ACHN (cell line): Measurements from ENCODE around the gene KATNB1.

Source experiments
- DNase-seq: peaks from one replicate; pipeline ENCODE4 v3.0.0-alpha.2; 2015
- in situ Hi-C: cut with HindIII; loops from 2 replicates; pipeline ENCODE4 v1.10.0; 2017; ENCODE audit warnings: low sequenced_read_pairs, low pct_ligation_motif_present, low pct_unique_long_range_greater_than_20kb

Gene KATNB1

DNA sequence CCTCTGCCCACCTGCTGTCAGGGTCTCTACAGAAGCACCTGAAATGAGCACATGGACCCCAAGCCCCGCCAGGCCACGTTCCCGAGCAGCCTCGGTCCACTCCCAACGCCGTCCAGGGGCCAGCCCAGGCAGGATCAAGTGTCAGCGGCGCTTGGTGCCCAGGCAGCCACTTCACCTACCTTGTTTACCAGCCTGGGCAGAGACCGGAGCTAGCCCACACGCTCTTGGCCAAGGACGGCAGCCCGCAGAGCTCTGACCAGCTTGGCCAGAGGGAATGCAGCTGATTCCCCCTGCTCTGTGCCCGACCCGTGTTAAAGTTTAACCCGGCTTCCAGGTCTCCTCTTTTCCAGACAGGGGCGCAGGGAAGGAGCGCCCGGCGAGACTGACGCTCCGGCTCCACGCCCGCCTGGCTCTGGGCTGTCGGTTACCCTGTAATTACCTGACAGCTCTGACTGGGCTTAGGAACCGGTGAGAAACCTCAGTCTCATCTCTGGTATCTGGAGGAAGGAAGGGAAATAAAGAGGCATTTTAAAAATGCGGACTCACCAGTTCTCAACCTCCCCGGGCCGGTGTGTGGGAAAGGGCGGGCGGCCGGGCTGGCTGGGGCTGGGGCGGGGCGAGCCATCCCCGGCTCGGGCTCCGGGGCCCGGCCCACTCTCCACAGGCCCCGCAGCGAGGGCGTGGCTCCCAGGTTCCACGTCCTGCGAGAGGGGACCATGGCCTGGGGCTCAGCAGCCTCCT lies 62.1 kb downstream of the KATNB1 start:
- peak; percentile 92 for DNase-seq
- in situ Hi-C loops: no loop called here

GRCh38 chr16:57798267-57798810 lies 62.8 kb downstream of the KATNB1 start:
- in situ Hi-C loops: no loop called here
- DNase-seq: no peak

- DNase-seq: no peak
- in situ Hi-C loops: no loop called here
Observed at GRCh38 chr16:57798953-57799599, 63.5 kb downstream of the KATNB1 start.

DNA sequence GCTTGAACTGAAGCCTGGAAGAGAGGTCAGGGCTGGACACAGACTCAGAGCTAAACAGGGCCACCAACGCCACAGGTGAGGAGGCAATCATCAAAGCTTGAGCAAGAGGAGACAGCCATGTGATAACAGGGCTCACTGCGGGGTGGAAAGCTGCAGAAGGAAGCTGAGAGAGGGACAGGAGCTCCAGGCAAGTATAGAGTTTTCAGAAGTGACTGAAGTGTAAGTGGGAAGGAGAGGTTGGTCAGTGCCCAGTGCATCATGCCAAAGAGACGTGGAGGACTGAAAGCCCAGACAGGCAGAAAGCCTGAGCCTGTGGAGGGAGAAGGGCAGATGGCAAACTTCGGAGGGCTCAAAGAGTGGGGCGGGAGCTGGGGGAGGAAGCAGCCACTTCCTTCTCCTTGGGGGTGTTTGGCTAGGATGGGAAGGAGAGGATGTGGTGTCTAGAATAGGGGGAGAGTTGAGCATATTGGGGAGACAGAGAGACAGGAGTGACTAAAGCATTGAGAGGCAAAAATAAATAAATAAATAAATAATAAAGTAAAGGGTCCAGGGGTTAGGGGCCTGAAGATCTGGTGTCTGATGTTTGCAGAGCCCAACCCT lies 64.1 kb downstream of the KATNB1 start:
- in situ Hi-C loops: no loop called here
- DNase-seq: no peak

DNA sequence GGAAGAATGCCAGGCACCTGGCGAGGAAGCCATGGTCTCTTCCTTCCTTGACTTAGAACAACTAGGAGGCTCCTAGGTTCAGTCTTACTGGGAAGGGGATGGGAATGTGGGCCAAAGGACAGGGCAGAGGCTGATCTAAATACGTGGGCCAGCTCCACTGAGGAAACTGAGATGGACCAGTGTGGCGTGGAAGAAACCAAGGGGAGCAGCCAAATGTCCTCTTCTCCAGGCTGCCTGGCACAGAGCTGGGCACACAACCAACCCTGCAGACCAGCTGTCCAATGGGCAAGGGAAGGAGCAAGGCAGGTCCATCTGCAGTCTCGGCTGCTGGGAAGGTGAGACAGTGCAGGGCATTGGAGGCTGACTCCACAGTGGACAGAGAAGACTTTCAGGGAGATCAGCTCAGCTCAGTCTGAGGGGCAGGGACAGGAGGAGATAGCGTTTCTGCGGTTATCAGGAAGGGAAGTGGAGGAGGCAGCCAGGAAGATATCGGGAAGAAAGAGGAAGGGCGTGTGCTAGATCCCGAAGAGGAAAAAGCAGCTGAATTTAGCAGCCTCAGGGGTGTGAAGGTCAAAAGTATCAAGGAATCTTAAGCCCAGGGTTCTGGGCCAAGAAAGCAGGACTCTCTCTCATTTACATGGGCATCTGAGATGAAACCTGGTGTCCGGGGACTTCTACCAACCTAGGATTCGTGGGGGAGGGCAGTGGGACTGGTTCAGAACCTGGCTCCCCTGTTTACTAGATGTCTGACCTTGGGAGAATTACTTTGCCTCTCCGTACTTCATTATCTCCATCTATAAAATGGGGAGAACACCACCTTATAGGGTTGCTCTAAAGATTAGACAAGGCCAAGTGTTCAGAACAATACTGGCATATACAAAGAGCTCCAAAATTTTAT lies 64.9 kb downstream of the KATNB1 start:
- DNase-seq: no peak
- in situ Hi-C loops: no loop called here

DNA sequence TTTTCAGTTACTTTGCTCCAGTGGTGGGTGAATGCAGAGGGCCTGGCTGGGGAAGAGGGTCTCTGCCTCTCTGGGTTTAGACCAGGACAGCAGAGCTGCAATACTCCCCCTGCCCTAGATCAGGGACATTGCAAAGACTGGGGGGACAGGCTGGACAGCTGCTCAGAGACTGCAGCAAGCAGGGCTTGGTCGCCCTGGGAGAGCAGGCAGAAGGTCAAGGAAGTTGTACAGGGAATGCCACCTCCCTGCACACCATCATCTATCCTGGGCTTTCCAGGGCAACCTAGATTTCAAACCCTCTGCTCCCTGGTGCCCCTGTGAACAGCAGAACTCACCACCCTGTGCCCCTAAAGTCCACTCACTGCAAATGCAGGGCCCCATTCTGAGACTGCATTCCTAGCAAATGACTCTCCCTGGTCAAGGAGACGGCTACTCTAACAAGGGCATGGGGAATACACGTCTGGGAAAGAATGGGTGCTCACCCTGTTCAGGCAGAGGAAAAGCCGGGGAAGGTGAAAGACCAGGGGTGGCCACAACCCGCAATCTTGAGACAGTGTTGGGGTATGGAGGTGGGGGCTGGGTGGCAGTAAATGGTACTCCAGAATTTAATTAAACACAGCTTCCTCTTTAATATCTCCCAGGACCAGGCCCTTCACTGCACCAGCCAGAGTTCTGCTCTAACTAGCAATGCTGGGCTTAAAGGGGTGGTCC lies 65.7 kb downstream of the KATNB1 start:
- DNase-seq: peak; percentile 88

DNA sequence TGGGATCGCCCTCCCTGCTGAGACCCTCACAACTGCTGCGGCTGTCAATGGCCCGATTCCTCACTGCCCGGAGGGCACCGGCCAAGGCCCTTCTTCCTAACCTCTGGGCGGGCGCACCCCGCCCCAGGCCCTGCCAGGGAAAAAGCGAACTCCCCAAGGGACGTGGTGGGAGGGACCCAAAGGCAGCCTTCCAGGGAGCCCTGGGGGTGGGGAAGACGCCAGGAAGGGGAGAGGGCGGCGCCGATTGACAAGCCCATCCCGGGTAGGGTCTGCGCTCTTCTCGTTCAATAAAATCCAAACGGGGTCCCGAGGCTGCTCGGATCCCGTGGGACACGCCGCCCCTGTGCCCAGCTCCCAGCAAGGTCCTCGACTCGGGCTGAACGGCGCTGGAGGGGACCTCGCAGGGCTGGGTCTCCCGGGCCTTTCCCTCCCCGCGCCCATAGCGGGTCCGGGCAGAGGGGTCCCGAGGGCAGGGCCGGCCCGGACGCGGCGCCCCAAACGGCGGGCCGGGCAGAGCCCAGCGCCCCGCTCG lies 66.3 kb downstream of the KATNB1 start:
- in situ Hi-C loops: no loop called here
- peak; percentile 81 for DNase-seq

More for the DNA sequence above, 65.7 kb downstream of the KATNB1 start:
- in situ Hi-C loops: no loop called here

DNA sequence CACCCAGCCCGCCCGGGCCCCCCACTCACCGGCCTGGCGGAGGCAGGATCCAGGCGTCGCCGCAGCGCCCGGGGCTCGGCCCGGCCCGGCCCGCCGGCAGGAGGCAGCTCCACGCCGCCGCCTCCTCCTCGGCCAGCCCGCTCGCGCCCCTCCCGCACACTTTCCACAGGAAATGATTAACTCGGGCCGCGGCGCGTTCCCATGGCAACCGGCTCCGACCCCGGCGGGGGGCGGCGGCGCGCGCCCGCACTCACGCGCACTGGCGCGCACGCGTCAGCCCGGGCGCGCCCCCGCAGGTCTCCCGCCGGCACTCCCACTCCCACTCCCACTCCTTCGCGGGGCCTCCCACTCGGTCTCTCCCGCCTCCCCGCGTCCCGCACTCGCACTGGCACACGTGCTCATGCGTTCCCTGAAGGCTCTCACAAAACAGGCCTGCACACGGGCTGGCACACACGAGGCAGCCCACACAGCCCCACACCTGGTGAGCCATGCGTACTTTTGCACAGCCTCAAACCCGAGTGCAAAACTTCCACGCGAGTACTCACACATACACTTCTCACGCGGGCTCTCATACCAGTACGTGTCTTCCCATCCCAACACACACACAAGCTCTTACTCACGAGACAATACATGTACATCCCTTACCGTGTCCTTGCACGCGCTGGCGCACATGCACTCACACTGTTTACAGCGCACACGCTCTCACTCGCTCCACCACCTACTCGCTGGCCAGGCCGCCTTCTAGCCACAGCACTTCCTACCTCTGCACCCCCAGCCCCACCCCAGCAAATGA lies 67.0 kb downstream of the KATNB1 start, which contains the start of gene KIFC3:
KIFC3 (minus strand) TSS at position 151 of the 793 bp plus-strand sequence. CDS start 4,248 bp downstream, outside the sequence.
- peak; percentile 78 for DNase-seq
- in situ Hi-C loops: no loop called here

DNA sequence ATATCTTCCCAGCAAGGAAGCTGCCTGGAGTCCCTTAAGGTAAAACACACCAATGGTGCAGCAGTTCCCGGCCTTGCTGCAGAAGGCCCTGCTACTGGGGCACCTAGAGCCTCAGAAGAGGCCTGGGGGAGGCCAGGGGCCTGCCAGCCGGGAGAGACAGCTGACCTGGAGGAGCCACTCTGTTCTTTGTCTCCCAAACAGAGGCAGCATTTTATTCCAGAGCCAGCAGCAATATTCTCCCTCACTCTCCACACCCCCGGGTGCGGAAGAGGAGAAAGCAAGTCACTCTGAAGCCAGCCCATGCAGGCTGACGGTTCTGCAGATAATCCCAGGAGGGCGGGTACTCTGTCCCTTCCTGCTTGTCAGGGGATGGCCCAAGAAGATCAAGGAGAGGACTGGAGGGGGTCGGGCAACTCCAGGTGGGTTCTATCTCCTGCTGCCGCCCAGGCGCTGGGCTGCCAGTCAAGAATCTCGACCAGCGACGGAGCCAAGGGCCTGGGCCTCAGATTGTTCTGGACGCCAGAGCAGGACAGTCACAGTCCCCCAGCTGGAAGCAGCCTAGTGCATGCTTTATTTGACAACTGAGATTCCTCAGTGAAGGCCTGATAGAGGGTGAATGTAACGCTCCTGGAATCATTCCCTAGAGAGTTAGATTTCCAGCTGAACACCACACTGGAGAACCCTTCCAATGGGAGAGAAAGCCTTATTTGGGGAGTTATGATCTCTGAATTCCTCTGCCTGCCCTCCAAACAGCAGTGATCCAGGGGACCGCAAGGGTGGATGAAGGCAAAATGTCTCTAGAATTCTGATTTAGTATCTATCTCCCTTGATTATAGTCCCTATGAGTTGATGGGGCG lies 67.8 kb downstream of the KATNB1 start:
- in situ Hi-C loops: no loop called here
- no peak for DNase-seq

GRCh38 chr16:57804111-57804837 lies 68.7 kb downstream of the KATNB1 start:
- DNase-seq: no peak
- in situ Hi-C loops: no loop called here

GRCh38 chr16:57805176-57805575 lies 69.6 kb downstream of the KATNB1 start:
- no peak for DNase-seq
- in situ Hi-C loops: no loop called here
